Right renal pelvis (tissue), 4 donors: ENCODE measurements around the gene WHAMM. TPM values are rescaled to one million over a fixed set of nuclear protein-coding genes. Genes with fewer than 3 reads are reported as not detected.
A peak's percentile ranks its signal among the peaks of the same experiment; 100 is the strongest.

Experiments used
- DNase-seq, 4 donors: peaks; one replicate each; pipeline ENCODE4 v3.0.0-alpha.2; 2013; ENCODE audit warnings: low read depth in 4 of 4, low spot score in 3 of 4, missing footprints in 1 of 4
- polyA plus RNA-seq, 4 donors: library from polyadenylated mRNA; unstranded; fragments of 120-200 nt; gene quantifications; one replicate each; pipeline ENCODE4 v1.2.1, GENCODE V29; 2013; ENCODE audit not compliant: insufficient read length in 4 of 4

WHAMM gene
- polyA plus RNA-seq, 4 donors = 11.0 to 14.1 (median 12.0) TPM

DNA sequence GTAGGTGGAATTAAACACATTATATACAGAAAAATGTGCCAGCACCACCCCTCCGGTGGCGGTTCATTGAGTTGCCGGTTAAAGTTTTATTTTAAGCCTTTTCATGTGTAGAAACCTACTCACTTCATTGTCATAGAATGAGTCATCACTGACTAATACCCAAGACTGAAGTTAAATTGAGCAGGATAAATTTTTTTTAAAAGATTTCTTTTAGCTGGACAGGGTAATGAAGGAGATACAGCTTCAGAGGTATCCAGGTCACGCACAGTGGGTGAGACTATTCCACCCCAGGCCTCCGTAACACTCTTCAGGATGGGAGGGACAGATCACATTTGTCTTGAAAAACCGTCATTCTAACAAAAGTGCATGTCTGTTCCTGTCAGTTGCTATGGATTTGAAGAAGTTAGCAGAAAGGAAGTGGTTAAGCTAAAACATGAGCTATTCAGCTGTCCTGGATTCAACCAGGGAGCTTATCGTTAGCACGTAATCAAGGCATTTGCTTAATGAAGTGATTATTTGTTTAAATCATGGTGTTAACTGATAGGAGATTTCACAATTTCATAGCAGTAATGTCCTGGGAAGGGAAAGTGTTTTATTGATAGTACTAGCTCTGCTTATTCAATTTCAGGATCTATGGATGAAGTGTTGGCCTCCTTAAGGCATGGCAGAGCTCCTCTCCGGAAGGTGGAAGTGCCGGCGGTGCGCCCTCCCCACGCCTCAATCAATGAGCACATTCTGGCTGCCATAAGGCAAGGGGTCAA, 23.4 kb downstream of the WHAMM start:
- no peak for DNase-seq

DNA sequence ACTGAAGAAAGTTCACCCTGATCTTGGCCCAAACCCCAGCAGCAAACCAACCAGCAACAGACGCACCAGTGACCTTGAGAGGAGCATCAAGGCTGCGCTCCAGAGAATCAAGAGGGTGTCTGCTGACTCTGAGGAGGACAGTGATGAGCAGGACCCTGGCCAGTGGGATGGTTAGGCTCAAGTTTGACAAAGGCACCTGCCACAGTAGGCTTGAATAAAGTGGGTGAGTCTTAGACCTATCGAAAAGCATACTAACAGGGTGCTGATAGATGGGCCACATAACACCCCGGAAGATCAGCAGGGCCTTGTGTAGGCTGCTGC, 23.9 kb downstream of the WHAMM start:
- no peak for DNase-seq

DNA sequence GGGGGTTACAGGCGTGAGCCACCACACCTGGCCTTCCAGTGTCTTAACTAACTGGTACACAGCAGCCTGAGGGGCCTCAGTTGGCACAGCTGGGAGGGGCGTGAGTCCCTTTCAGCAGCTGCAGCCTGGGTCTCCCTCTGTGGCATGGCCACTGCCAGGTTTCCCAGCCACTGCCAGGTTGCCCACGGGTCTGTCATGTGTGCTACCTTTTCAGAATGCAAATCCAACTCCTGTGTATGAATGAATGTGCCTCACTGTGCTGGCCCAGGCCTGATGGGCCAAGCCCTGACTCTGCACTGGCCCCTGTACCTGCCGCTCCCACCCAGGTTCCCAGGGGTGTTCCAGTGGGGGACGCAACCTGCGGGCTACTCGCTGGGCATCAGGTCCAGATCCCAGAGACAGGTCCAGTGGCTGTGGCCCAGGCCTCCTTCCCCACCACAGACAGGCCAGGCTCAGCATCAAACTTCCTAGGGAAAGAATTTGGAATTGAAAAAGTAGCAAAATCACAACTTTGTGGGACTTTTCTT, 26.0 kb downstream of the WHAMM start:
- no peak for DNase-seq

DNA sequence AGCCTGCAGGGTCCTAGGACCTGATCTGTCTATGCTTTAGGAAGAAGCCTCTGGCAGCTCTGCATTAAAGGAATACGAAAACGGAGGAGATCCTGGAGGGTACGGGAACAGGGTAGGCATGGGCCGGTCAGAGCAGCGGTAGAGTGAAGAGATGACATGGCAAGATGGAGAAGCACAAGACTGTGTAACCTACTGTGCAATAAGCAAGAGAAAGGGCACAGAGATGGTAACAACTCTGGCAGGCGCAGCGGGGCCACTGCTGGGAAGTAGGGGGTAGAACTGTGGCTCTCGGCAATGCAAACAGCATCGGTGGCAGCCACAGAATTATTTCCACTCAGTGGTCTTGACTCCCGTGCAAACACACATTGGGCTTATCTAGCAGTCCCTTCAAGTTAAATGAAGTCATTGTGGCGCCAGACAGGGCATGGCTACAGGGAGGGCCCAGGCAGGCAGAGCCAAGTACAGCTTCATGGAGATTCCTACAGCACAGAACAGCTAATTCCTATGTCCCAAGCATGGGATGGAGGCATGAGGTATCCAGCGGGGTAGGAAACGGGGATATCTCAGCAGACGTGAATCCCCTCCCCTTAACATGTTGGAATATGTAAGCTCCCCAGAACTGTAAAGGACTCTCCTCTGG, 28.8 kb downstream of the WHAMM start:
- no peak for DNase-seq

DNA sequence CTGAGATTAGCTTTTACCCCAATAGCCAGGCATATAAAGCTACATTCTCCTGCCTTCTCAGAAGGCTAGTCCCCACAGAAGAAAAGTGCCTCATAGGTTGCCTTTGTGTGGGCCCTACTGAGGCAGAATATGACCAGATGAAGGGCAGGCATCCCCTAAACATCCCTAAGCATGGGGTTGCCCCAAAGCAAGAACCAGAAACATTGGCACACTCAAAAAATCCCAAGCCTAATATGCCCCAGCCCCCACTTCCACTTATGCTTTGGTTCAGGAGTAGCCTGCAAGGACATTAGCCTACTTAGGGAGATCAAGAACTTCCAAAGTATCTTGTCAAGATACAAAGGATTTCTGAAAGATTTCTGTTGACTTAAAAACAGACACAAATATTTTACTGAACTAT, 29.7 kb downstream of the WHAMM start:
- DNase-seq = no peak

DNA sequence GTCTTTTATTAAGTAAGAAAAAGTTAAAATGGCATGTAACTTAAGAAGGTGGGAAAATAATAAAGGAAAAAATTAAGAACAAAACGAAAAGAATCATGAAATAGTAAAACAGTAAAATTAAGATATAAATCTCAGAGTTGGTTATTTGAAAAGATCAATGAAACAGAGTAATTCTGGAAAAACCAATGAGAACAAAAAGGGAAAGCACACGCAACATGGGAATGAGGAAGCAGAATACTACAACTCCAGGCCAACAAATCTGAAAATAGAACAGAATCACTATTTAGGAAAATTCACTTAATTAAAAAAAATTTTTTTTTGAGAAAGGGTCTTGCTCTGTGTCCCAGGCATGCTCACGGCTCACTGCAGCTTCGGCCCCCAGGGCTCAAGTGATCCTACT, 30.7 kb downstream of the WHAMM start:
- DNase-seq = no peak

DNA sequence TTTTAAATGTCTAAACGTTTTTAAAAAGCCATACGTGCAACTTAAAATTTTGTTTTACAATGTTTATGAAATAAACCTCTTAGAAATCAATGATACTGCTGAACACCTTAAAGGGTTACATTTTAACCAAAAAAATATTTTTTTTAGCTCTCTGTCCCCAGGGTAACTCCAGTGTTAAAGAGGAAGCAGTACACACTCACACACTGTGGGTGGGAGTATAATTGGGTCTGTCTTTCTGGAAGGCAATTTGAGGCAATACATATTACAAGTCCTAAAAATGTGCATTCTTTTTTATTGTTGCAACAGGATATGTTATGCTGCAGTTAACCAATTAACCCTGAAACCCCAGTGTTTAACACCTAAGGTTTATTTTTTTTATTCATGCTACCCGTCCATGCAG, 34.1 kb downstream of the WHAMM start:
- DNase-seq = no peak

DNA sequence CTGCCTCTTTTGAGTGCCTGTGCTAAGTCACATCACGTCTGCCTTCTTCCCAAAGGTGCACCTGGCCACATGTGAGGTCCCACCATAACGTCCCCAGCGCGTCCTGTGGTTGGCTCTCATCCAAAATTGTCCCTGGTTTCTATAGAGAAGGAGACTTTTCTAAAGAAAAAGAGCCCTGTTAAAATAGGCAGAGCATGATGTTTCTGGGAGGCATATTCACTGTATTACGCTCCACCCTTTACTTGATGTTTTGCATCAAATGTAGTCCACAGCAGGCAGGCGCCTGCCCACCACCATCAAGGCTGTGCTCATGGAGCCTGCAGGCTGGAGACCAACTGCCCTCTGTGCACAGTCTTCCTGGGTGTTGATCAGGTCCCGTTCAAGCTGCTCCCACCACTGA, 36.3 kb downstream of the WHAMM start:
- DNase-seq = no peak

DNA sequence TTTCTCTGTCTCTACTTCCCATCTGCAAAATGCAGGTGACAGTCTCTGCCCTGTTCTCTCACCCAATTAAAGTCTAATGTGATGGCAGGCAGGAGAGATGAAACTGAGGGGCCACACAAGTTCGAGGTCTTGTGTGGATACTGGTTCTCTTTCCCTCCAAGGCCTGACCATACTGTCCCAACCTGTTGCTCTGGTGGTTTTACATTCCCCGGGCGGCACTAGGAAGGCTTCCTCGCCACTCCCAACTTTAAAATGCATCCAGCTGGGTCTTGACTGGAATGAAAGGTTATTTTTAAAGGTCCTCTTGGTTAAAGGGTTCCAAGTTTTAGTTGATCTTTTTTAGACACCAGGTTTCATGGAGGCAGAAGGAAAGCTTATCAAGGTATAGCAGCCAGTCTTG, 37.2 kb downstream of the WHAMM start:
- no peak for DNase-seq

DNA sequence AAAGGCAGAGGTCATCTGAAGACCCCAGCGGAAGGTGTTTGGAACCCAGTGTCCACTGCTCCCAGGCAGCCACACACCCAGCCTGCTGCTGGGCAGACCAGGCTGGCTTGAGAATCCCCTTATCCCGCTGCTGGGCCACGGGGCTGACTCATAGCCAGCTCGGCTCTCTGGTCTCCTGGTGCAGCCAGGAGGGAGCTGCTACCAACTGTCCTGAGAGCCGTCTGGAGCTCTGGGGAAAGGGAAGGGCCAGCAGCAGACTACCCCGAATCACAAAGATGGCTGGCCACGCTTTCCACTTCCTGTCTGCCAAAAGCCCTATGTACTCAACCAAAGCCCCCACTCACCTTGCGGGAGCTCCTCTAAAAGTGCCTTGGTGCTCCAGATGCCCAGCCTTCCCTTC, 38.3 kb downstream of the WHAMM start:
- no peak for DNase-seq

DNA sequence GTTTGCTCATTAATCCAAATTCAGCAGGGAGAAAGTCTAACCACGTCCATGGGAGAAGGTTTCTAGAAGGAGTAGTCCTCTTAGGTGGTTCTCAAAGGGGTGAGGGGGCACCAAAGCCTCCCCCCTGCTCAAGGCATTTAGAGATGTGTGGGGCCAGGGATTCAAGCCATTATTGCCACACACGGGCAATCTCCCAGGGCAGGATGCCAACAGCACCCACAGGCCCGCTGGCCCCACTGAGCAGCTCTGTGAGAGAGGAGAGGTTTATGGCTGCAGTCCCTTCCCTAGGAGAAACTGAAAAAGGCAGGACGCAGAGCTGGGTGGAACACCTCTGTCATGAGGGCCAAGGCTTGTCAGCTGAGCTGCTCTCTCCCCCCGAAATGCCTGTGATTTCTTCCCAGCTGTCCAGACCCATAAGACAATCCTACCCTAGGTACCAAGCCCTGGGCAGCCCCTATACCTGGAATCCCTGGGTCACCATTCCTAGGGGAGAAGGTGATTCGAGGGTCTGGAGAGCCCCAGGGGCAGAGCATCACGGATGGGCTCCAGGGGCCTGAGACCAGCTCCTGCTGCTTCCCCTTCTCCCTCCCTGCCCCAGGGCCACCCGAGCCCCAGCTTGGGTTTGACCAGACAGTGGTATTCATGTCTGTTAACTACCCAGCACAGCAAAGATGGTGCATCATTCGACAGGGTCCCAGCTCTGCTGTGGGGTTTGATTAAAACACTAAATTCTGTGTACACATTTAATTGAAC, 39.0 kb downstream of the WHAMM start:
- no peak for DNase-seq

DNA sequence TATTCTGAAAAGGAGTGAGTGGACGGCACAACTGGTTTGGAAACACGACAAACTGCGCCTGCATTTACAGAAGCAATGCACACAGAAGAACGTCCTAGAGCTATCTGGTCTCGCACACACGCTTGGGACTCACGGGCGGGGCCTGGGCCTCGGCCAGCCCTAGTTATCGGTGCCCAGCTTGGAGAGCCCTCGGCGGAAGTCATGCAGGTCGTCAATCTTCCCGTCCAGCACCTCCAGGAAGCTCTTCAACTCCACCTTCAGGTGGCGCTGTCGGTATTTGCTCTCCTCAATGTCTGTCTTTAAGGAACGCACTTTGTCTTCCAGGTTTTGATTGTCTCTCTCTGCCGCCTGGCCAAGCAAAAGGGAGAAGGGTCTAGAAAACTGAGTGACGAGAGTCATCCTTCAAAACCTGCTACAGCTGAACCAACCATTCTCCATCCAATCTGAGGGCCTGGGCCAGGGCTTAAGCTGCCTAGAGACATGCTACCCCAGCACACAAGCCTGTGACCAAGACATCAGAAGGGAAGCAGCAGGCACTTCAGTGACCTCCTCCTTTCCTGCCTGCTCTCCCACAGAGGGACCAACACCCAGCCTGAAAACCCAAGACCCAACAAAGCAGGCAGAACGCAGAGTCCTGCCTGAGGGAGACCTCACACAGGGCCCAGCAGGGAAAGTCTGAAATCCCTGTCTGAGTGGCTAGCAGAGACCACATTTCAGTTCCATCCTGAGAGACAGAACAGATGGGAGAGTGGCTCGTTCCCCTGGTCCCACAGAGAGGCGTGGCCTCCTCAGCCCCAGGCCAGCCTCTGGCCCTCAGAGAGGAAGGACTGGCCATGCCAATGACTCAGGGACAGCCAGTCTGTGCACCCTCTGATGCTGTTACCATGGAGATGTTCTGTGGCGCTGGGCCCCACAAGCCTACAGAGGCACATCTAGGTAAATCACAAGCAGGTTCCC, 40.4 kb downstream of the WHAMM start:
- peak; percentile 65 to 78 (median 74) for DNase-seq

DNA sequence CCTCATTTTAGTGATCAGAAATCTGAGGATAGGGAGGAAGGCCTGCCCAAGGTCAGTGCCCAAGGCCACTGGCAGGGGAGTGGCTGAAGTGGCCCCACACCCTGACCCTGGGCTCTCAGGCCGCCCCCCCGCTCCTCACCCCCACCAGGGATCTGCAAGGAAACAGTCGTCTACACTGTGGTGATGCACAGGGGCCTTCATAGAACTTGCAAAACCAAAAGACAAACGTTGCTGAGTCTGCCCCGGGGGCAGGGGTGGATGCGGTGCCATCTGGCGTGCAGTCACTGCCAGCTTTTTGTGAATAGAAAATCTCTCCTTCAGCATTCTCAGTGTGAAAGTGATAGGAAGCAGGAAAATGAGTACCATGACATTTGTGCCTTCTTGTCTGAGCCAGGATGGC, 41.3 kb downstream of the WHAMM start:
- DNase-seq = no peak

DNA sequence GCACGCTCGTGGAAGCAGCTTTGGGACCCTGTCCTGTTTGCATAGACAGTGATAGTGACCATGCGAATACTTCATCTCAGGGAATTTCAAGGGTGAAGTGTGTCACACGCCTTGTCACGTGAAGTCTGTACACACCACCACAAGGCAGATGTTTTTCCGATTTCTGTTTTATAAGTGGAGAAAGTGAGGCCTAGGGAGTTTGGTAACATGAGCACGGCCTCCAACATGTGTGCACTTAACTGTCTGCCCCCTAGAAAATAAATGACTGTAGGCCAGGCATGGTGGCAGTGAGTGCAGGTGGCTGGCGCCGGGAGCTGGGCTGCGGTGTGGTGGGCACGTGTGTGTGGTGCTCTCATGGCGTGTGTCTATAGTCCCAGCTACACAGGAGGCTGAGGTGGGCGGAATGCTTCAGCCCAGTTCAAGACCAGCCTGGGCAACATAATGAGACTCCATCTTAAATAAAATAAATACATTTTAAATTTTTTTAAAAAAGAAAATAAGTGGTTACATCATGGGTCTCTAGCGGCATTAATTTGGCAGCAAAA, 42.0 kb downstream of the WHAMM start:
- no peak for DNase-seq

DNA sequence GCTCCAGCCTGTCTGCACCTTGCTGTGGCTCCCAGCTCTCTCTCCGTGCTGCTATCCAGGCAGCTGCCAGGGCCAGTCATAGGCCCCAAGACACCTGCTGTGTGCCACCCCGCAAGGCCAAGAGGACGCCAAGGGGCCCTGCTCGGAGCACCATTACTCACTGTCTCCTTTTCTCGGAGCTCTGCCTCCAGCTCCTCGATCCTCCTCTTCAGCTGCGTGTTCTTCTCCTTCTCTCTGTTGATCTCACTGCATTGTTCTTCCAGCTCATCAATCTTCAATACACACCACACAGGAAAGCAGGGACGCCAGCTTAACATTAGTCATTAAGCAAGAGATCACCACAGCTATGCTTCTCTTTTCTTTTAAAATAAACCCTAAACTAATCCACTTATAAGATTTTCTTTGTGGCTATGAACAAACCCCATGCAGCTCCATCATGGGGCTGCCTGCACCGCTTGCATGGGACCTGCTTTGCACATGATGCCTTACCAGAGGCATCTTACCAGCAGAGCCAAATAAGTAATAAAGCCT, 42.6 kb downstream of the WHAMM start:
- no peak for DNase-seq

DNA sequence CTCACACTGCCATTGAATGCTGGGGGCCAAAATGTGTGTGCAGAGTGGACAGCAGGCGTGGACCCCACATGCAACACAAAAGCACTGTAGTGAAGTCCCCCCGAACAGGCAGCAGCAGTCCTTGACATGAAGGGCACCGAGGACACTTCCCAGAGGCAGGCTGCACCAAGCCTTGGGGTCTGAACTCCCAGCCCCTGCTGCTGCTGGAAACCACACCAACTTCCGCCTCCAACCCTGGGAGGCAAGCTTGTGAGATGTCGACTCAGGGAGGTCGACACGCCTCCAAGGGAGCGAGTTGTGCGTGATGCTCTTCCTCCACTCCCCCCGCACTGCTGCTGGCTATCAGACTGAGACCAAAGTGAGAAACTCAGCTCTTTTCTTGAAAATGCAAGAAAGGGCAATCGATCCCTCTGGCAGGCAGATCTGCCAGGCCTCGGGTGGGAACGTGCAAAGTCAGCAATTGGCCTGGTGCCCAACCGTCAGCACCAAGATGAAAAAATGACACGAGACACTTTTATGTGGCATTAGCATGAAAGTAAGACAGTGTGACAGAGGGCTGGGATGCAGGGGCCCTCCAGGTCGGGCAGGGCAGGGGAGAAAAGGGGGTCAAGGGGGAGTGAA, 43.6 kb downstream of the WHAMM start:
- DNase-seq = no peak

DNA sequence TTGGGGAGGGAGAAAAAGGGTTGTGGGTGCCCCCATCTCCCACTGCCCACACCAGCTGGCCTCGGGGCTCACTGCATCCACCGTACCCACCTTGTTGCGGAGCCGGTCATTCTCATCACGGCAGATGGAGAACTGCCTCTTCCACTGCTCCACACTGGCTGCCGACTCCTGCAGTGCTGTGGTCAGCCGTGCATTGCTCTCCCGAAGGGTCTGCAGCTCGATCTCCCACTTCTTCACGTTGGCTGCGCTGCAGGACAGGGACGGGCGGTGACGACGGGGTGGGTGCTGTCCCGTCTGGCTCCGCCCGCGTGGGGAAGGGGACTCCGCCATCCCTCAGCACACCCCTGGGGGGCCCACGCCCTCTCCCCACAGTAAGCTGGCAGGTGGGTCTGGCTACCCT, 45.1 kb downstream of the WHAMM start:
- DNase-seq = no peak

DNA sequence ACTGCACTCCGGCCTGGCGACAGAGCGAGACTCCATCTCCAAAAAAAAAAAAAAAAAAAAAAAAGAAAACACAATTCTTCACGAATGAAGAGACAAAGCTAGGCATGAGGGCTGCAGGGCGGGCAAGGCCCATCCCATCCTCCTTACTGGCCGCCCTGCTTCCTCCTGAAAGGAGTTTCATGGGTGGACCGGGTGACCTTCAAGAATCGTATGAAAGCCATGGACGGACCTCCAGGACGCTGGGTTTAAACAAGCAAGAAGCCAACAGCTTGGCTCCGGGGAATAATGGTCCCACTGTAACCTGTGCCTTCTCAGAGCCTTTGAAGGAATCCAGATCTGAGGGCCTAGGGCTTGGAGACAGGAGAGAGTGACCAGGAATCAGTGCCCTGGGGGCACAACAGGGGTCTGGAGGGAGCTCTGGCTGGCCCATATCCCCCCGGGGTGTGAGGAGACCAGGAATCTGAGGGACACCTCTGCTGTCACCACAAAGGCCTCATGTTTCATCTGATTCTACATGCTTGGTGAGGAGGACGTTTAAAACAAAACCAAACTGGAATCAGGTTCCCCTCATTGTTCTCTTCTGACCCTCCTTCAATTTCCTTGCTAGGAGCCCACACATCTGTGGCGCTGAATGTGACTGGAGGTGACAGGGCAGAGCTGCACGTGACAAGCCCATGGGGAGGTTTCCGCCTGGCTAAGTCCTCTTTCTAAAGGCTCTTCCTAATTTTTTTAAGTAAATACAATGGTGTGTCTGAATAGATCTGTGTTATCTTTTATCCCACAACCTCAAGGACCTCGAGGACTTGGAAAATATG, 46.1 kb downstream of the WHAMM start:
- DNase-seq = no peak
